HCT116 (cell line): Measurements from ENCODE around the gene PRRX1. TPM values are rescaled to one million over a fixed set of nuclear protein-coding genes. Genes with fewer than 3 reads are reported as not detected.

Experiments
- ATAC-seq: fragments of 200-7000 bp; cut with Tn5 transposase; 2 replicates; pipeline ENCODE4 v1.9.1; 2020; ENCODE audit warnings: mild to moderate bottlenecking, moderate library complexity
- BruUV-seq: library from RNA; stranded (reverse); fragments of 400-500 nt; replicated peaks from 2 replicates; lab custom pipeline; 2021; lab: Mats Ljungman, UMichigan
- CTCF ChIA-PET: fragments of 300-600 bp; sonication (Branson Sonifier 250); formaldehyde crosslinking; loops from one replicate; lab custom pipeline; 2021; ENCODE audit warnings: antibody characterized with exemption; lab: Charles Lee
- POLR2A ChIA-PET: fragments of 300-600, 350-600 bp; sonication (Branson Sonifier 250); formaldehyde crosslinking; loops from one replicate; lab custom pipeline; 2021; ENCODE audit warnings: antibody characterized with exemption; lab: Charles Lee
- RAD21 ChIA-PET, 2 experiments: fragments of 300-600 bp; sonication (Branson Sonifier 250); formaldehyde crosslinking; loops; one replicate each; lab custom pipeline; 2023; ENCODE audit warnings: low total read pairs in 2 of 2; ENCODE audit not compliant: uncharacterized antibody in 2 of 2, unreplicated experiment in 2 of 2, low non-redundant PET in 1 of 2; lab: Charles Lee
- DNase-seq: peaks from one replicate; pipeline ENCODE4 v3.0.0-alpha.2; 2010; ENCODE audit warnings: low read depth, low spot score
- H2AFZ ChIP-seq: fragments of 200-600 bp; shearing (Covaris generic), sonication (generic); 2 replicates; pipeline ENCODE4 v1.6.1; 2017; ENCODE audit warnings: low read depth, mixed run types, mixed read lengths, antibody characterized with exemption, low read length; ENCODE audit not compliant: poor library complexity, severe bottlenecking
- H3K27ac ChIP-seq: 2 replicates; pipeline ENCODE4 v1.5.1; 2012; ENCODE audit warnings: low read depth, low read length
- H3K27me3 ChIP-seq: fragments of 200-600 bp; sonication (generic); 2 replicates; pipeline ENCODE4 v1.6.1; 2016; ENCODE audit warnings: mixed run types, low read length, mixed read lengths; ENCODE audit not compliant: insufficient read depth
- H3K36me3 ChIP-seq, 2 experiments: fragments of 200-500 bp in 1 of 2; fragments of 200-600 bp in 1 of 2; sonication (Bioruptor generic) in 1 of 2; sonication (generic) in 1 of 2; 2 replicates each; pipeline versions ENCODE4 v1.5.1 to v1.6.1; 2014 to 2016; ENCODE audit warnings: low read length in 2 of 2, inconsistent platforms in 1 of 2, mixed read lengths in 1 of 2, mixed run types in 1 of 2; ENCODE audit not compliant: insufficient read depth in 2 of 2, control insufficient read depth in 1 of 2
- H3K4me1 ChIP-seq, 2 experiments: fragments of 200-600 bp in 1 of 2; sonication (generic) in 1 of 2; 2 replicates each; pipeline versions ENCODE4 v1.5.1 to v1.6.1; 2012 to 2017; ENCODE audit warnings: low read length in 2 of 2, inconsistent platforms in 1 of 2, mild to moderate bottlenecking in 1 of 2, mixed read lengths in 1 of 2, mixed run types in 1 of 2, moderate library complexity in 1 of 2; ENCODE audit not compliant: insufficient read depth in 2 of 2, control insufficient read depth in 1 of 2
- H3K4me2 ChIP-seq: fragments of 200-600 bp; sonication (generic); 2 replicates; pipeline ENCODE4 v1.6.1; 2017; ENCODE audit warnings: mixed run types, low read length, mixed read lengths
- H3K4me3 ChIP-seq, 2 experiments: fragments of 200-600 bp in 1 of 2; sonication (generic) in 1 of 2; replicated peaks in 1 of 2; 2 replicates each; pipeline ENCODE4 v1.5.1; 2011 to 2016; ENCODE audit warnings: low read length in 2 of 2, control low read depth in 1 of 2, low read depth in 1 of 2, mild to moderate bottlenecking in 1 of 2, mixed read lengths in 1 of 2, mixed run types in 1 of 2
- H3K79me2 ChIP-seq: fragments of 200-600 bp; sonication (generic); 2 replicates; pipeline ENCODE4 v1.6.1; 2017; ENCODE audit warnings: mild to moderate bottlenecking, mixed run types, low read length, moderate library complexity, mixed read lengths; ENCODE audit not compliant: insufficient read depth
- H3K9ac ChIP-seq: fragments of 200-600 bp; sonication (generic); 2 replicates; pipeline ENCODE4 v1.6.1; 2016; ENCODE audit warnings: low read length, mixed read lengths
- H3K9me2 ChIP-seq: fragments of 200-600 bp; sonication (generic), shearing (Covaris generic); 2 replicates; pipeline ENCODE4 v1.6.1; 2017; ENCODE audit warnings: mixed run types, mild to moderate bottlenecking, moderate library complexity; ENCODE audit not compliant: insufficient read depth
- H3K9me3 ChIP-seq, 2 experiments: fragments of 200-500 bp in 1 of 2; fragments of 200-600 bp in 1 of 2; sonication (Bioruptor generic) in 1 of 2; sonication (generic) in 1 of 2; 2 replicates each; pipeline ENCODE4 v1.6.1; 2014 to 2017; ENCODE audit warnings: low read length in 2 of 2, mixed read lengths in 2 of 2, inconsistent platforms in 1 of 2, low read depth in 1 of 2, mild to moderate bottlenecking in 1 of 2, mixed run types in 1 of 2, moderate library complexity in 1 of 2; ENCODE audit not compliant: control insufficient read depth in 1 of 2, insufficient read depth in 1 of 2
- H4K20me1 ChIP-seq: fragments of 200-600 bp; sonication (generic), shearing (Covaris generic); 2 replicates; pipeline ENCODE4 v1.6.1; 2017; ENCODE audit warnings: mixed run types, mild to moderate bottlenecking, moderate library complexity; ENCODE audit not compliant: insufficient read depth
- ATF3 ChIP-seq: IDR thresholded peaks from 2 replicates; pipeline ENCODE4 v1.6.1; 2012
- CBX3 ChIP-seq: IDR thresholded peaks from 2 replicates; pipeline ENCODE4 v1.6.1; 2012; ENCODE audit warnings: low read depth
- CEBPB ChIP-seq: IDR thresholded peaks from 2 replicates; pipeline ENCODE4 v1.6.1; 2012; ENCODE audit warnings: low read depth
- CTCF ChIP-seq, 3 experiments: fragments of 200-600 bp in 1 of 3; sonication (generic) in 1 of 3; IDR thresholded peaks in 2 of 3; conservative IDR thresholded peaks in 1 of 3; 2 replicates each; pipeline ENCODE4 v1.5.1; 2012 to 2017; ENCODE audit warnings: low read depth in 2 of 3, low read length in 2 of 3, antibody characterized with exemption in 1 of 3, borderline replicate concordance in 1 of 3, control low read depth in 1 of 3, mild to moderate bottlenecking in 1 of 3, mixed read lengths in 1 of 3, mixed run types in 1 of 3, moderate library complexity in 1 of 3; ENCODE audit not compliant: insufficient read depth in 1 of 3
- ELF1 ChIP-seq: IDR thresholded peaks from 2 replicates; pipeline ENCODE4 v1.6.1; 2012; ENCODE audit warnings: low read depth, borderline replicate concordance
- EZH2 ChIP-seq: fragments of 200-600 bp; sonication (generic); IDR thresholded peaks from 2 replicates; pipeline ENCODE4 v1.6.1; 2017; ENCODE audit warnings: antibody characterized with exemption, mixed run types
- EZH2phosphoT487 ChIP-seq: fragments of 200-600 bp; IDR thresholded peaks from 2 replicates; pipeline ENCODE4 v1.6.1; 2018; ENCODE audit warnings: antibody characterized with exemption, borderline replicate concordance
- JUND ChIP-seq: IDR thresholded peaks from 2 replicates; pipeline ENCODE4 v1.6.1; 2012
- MAX ChIP-seq: IDR thresholded peaks from 2 replicates; pipeline ENCODE4 v1.6.1; 2012
- POLR2A ChIP-seq: IDR thresholded peaks from 2 replicates; pipeline ENCODE4 v1.7.0; 2011; ENCODE audit warnings: borderline replicate concordance; ENCODE audit not compliant: insufficient read depth, insufficient read length; ENCODE audit errors: extremely low read depth
- POLR2AphosphoS5 ChIP-seq: IDR thresholded peaks from 2 replicates; pipeline ENCODE4 v1.6.1; 2011; ENCODE audit warnings: mild to moderate bottlenecking, low read depth, low read length, moderate library complexity
- SP1 ChIP-seq: IDR thresholded peaks from 2 replicates; pipeline ENCODE4 v1.6.1; 2012; ENCODE audit warnings: low read depth
- TCF7L2 ChIP-seq: IDR thresholded peaks from 2 replicates; pipeline ENCODE4 v1.7.0; 2011; ENCODE audit warnings: borderline replicate concordance, inconsistent platforms; ENCODE audit not compliant: insufficient read depth, insufficient read length; ENCODE audit errors: extremely low read depth
- ZFX ChIP-seq: fragments of 450-650 bp; IDR thresholded peaks from 2 replicates; pipeline ENCODE4 v1.6.1; 2017
- ZNF274 ChIP-seq: fragments of 200-500 bp; sonication (Bioruptor generic); IDR thresholded peaks from 2 replicates; pipeline ENCODE4 v1.6.1; 2014; ENCODE audit warnings: mild to moderate bottlenecking, low read depth, low read length, inconsistent platforms
- intact Hi-C: fragments of 100-400 bp; cut with micrococcal nuclease; formaldehyde crosslinking; loops from 2 replicates; pipeline ENCODE4 v1.10.0; 2022
- total RNA-seq: library from RNA; stranded (reverse); gene quantifications from one replicate; pipeline ENCODE4 v1.2.1, GENCODE V29; 2021; ENCODE audit not compliant: unreplicated experiment

PRRX1 gene
- total RNA-seq, 1 experiment from 2014 or later, result 0.37 TPM

- no peak for DNase-seq
- no TSS peak for BruUV-seq
- no peak overlapping the region for H3K4me3 ChIP-seq
- intact Hi-C loops, result no loop called here
- no peak overlapping the region for H3K27ac ChIP-seq
- H2AFZ ChIP-seq, result no peak overlapping the region
- no peak for TF ChIP-seq SP1
- no peak for TF ChIP-seq POLR2A
- TF ChIP-seq ZNF274, result no peak
- TF ChIP-seq CEBPB, result no peak
- no peak for TF ChIP-seq CBX3
- TF ChIP-seq ELF1, result no peak
- TF ChIP-seq ATF3, result no peak
- TF ChIP-seq JUND, result no peak
- no peak for TF ChIP-seq ZFX
- no peak for TF ChIP-seq EZH2
- no peak for TF ChIP-seq EZH2phosphoT487
- no peak for TF ChIP-seq TCF7L2
- TF ChIP-seq MAX, result no peak
- no peak for TF ChIP-seq CTCF (IDR thresholded peaks at IDR 0.05 in 2 of 3, conservative IDR thresholded peaks at IDR 0.05 in 1 of 3; ENCODE audit: borderline replicate concordance in 1 of 3, insufficient read depth in 1 of 3, low read depth in 2 of 3, low read length in 2 of 3)
- TF ChIP-seq POLR2AphosphoS5, result no peak
- no peak overlapping the region for H3K9ac ChIP-seq
- H3K36me3 ChIP-seq, result no peaks in the 10 kb centered on the region
- no peaks in the 10 kb centered on the region for H4K20me1 ChIP-seq
- ChIA-PET CTCF (no interaction called here), POLR2A (no interaction called here), RAD21 (no interaction called here)
- no peak for ATAC-seq
- H3K4me1 ChIP-seq, result no peaks in the 10 kb centered on the region
- H3K9me3 ChIP-seq, result no peaks in the 10 kb centered on the region
- no peaks in the 10 kb centered on the region for H3K79me2 ChIP-seq
- no peaks in the 10 kb centered on the region for H3K27me3 ChIP-seq
- H3K4me2 ChIP-seq, result no peak overlapping the region
- H3K9me2 ChIP-seq, result no peaks in the 10 kb centered on the region
Observed at GRCh38 chr1:170661646-170662411, 2.1 kb upstream of the PRRX1 start.
